ENCODE measurements around the gene DUS2.
"Not testable (repeated sequence)": the region's sequence is repeated elsewhere in the genome, so short reads cannot be mapped to it uniquely, and the experiment has no call there.

DUS2 gene

GRCh38 chr16:67998779-67999688 lies 24.1 kb upstream of the DUS2 start, which contains the start of gene DPEP2:
Gene DPEP2 (minus strand): TSS chr16:67999484. CDS start chr16:67993212, 6,272 bp downstream.
- not testable (repeated sequence) for DNase-seq

GRCh38 chr16:67999985-68000384 lies 23.1 kb upstream of the DUS2 start:
- DNase-seq: no peak

GRCh38 chr16:68000450-68000849 lies 22.6 kb upstream of the DUS2 start:
- DNase-seq: no peak

- no peak for DNase-seq
These were observed 20.1 kb upstream of the DUS2 start for GRCh38 chr16:68003031-68003430.

- no peak for DNase-seq
These were observed 17.9 kb upstream of the DUS2 start for GRCh38 chr16:68005211-68005610.

- no peak for DNase-seq
These were observed 17.2 kb upstream of the DUS2 start for GRCh38 chr16:68005786-68006286.

GRCh38 chr16:68009157-68009735 lies 13.8 kb upstream of the DUS2 start:
- no peak for DNase-seq

GRCh38 chr16:68009872-68010271 lies 13.2 kb upstream of the DUS2 start:
- not testable (repeated sequence) for DNase-seq

GRCh38 chr16:68013440-68013839 lies 9.6 kb upstream of the DUS2 start:
- no peak for DNase-seq

GRCh38 chr16:68015681-68016080 lies 7.4 kb upstream of the DUS2 start, which contains the start of gene DPEP2NB:
Gene DPEP2NB (minus strand): TSS chr16:68015911. CDS start chr16:68015770, 141 bp downstream.
- no peak for DNase-seq

GRCh38 chr16:68019167-68019680 lies 3.9 kb upstream of the DUS2 start:
- DNase-seq: no peak

- DNase-seq: no peak
These were observed 1.6 kb upstream of the DUS2 start for GRCh38 chr16:68021490-68021889.

GRCh38 chr16:68022278-68022727 lies 781 bp upstream of the DUS2 start:
- DNase-seq: no peak

- no peak for DNase-seq
These were observed 5.9 kb downstream of the DUS2 start for GRCh38 chr16:68028996-68029395.

GRCh38 chr16:68030108-68030507 lies 7.0 kb downstream of the DUS2 start:
- DNase-seq: not testable (repeated sequence)

GRCh38 chr16:68031951-68032350 lies 8.9 kb downstream of the DUS2 start:
- DNase-seq: no peak

- DNase-seq: no peak
These were observed 10.0 kb downstream of the DUS2 start for GRCh38 chr16:68033101-68033500.

- DNase-seq: peak; percentile 24
These were observed 12.1 kb downstream of the DUS2 start for GRCh38 chr16:68035227-68035626.

- no peak for DNase-seq
These were observed 14.9 kb downstream of the DUS2 start for GRCh38 chr16:68037841-68038597.

GRCh38 chr16:68040506-68041288 lies 17.6 kb downstream of the DUS2 start:
- DNase-seq: peak; percentile 26

- DNase-seq: no peak
These were observed 18.7 kb downstream of the DUS2 start for GRCh38 chr16:68041783-68042182.

GRCh38 chr16:68046106-68046505 lies 23.0 kb downstream of the DUS2 start:
- DNase-seq: no peak

Measured in DMS 273 treated with DMSO at 0.1 percent for 48 hours (cell line).